NCI-H2029 treated with DMSO at 0.1 percent for 48 hours (cell line): ENCODE results near the gene ADRM1.

Experiments
- DNase-seq: peaks from one replicate; lab custom pipeline; 2025; lab: John Stamatoyannopoulos, UW

ADRM1 gene

GRCh38 chr20:62323980-62324906 is 21.4 kb downstream of the ADRM1 start:
- DNase-seq, result no peak

DNA sequence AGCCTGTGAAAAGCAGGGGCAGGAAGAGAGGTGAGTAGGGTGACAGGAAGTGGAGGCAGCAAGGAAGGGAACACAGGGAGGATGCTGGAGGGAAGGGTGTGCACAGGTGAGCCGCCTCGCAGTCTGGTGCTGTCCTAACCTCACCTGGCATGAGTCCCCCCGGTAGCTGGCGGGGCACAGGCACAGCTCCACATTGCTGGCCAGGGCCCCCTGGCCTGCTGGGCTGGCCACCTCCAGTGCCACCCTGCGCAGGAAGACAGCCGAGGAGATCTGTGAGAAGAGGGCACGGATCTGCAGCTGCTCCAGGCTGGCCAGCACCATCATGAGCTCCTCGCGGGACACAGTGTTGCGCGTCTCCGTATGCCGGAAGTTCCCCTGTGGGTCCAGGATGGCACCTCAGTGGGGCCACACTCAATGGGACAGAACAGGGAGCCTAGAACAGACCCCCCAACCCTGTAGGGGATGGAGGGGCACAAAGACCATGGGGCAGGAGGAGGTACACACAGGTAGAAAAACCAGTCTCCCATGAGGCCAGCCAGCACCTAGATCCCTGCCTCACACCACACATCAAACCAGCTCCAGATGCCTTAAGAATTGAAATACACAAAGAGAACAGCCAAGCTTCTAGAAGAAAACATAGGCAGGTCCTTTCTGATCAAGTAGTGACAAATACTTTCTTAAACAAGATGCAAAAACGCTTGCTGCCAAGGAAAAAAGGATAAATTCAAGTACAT is 22.5 kb downstream of the ADRM1 start:
- no peak for DNase-seq

DNA sequence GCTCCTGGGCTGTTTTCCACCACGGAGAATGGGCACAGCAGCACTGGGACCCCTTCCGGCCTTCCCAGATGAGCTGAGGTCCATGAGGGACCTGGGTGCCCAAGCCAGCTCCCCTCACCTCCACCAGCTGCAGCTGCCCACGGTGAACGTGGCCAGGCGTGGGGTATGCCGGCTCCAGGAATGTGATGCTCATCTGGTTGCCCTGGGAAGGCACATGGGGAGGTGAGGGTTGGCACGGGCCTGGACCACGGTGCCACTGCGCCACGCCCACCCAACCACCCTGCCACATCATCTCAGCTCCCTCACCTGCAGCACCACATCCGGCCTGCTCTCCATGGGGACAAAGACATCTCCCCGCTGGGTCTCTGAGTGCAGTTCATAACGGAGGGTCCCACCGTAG is 23.8 kb downstream of the ADRM1 start:
- no peak for DNase-seq

- no peak for DNase-seq
Measured at GRCh38 chr20:62326959-62327725, 24.3 kb downstream of the ADRM1 start.

- no peak for DNase-seq
Measured at GRCh38 chr20:62327726-62328495, 25.1 kb downstream of the ADRM1 start.

- no peak for DNase-seq
Measured at GRCh38 chr20:62328684-62329388, 26.0 kb downstream of the ADRM1 start.

DNA sequence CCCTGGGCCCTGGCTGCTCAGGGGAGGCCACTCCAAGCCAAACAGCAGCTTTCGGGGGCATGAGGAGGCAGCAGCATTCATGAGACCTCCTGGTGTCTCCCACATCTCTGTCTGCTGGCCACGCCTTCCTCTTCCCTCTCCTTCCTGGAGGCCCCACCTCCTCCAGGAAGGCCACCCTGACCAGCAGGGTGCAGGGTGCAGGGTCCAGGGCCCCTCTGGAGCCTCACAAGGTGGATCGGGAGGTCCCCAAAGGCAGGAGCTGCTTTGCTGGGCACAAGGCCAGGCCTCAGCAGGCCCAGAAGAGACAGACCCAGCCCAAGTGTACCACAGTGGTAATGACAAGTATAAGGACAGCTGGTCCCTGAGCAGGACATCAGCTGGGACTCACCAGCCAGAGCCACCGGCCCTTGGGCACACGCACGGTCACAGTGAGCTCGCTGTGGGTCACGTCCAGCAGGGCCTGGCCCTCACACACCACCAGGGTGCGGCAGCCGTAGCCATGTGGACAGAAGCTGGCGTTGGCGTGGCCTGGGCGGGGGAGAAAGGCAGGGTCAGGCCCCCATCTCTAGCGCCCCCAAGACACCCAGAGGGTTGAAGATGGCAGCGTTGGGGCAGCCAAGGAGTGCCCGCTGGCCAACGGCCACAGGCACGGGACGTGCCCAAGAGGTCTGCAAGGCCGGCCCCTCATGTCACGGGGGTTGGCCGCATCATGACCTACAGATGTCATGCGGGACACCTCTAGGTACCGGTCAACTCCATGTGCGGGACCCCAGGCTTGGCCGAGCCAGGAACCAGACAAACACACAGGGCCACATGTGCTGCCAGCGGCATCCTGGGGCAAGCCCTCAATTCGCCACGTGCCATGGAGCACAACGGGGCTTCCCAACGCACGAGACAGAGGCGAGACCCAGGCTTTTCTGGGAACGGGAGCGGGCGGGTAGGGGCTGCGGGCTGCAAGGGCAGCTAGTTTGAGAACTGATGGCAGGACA is 26.9 kb downstream of the ADRM1 start:
- DNase-seq, result no peak

GRCh38 chr20:62330576-62331317 is 27.9 kb downstream of the ADRM1 start:
- DNase-seq, result no peak

- DNase-seq, result no peak
Measured at GRCh38 chr20:62331347-62331746, 28.6 kb downstream of the ADRM1 start.

DNA sequence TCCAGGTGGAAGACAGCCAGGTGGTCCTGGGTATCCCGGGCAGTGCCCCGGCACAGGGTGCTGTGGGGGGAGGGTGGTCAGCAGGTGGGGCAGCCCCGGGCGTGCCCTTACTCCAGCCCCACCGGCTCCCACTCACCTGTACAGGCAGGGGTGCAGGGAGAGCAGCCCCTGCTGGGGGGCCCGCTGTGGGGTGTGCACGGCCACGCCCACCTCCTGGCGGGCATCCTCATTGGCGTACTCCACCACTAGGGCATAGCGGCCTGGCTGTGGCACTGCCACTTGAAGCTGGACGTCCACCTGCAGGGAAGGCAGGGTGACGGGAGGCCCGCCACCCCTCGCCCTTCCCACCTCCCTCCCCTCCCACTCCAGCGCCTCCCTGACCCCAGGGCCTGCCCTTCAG is 29.6 kb downstream of the ADRM1 start:
- no peak for DNase-seq

DNA sequence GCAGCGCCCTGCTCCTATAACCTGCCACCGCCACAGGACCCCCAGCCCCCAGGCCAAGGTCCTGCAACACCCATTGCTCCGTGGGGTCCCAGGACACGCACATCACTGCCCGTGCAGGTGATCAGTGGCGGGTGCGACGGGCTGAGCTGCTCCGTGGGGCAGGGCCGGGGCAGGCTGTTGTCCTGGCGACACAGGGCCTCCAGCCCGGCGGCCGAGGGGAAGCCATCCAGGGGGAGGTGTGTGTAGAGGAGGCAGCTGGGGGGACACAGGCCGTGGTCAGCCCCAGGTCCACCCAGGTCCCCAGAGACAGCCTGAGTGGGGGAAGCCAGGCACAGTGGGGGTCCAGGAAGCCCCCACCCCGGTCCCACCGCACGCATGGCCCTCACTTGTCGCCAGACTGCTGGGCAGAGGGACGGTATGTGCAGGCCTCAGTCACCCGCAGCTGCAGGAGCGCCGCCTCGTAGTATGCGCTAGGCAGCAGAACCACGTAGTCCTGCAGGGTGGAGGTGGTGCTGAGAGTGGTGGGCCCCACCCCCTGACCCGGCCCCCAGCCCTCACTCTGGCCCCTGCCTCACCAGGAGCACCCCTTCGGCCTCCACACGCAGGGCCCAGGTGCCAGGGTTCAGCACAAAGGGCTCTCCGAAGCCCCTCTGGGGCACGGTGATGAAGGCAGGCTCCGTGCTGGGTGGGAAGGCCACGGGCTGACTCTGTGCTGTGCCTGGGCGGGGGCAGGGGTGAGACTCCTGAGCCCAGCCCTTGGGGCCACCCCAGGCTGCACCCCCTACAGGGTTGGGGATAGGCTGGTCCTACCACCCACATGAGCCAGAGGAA is 30.4 kb downstream of the ADRM1 start:
- no peak for DNase-seq

- DNase-seq, result no peak
Measured at GRCh38 chr20:62333820-62334595, 31.2 kb downstream of the ADRM1 start.

DNA sequence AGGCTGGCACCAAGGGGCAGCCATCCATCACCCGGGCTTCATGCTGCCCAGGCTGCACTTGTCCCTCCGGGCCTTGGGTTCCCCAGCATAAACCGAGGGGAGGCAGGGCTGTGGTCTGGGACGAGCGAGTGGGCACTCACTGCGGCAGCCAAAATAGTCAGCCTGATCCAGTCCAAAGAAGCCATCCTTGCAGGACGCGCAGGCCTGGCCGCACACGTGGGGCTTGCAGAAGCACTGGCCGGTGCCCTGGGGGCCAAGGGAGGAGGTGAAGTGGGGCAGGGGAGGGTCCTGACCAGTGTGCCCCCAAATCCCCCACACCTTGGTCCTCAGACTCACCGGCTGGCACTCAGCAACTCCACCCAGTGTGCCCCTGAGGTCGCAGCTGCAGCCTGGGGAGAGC is 32.1 kb downstream of the ADRM1 start:
- no peak for DNase-seq

- no peak for DNase-seq
Measured at GRCh38 chr20:62335532-62335931, 32.7 kb downstream of the ADRM1 start.

DNA sequence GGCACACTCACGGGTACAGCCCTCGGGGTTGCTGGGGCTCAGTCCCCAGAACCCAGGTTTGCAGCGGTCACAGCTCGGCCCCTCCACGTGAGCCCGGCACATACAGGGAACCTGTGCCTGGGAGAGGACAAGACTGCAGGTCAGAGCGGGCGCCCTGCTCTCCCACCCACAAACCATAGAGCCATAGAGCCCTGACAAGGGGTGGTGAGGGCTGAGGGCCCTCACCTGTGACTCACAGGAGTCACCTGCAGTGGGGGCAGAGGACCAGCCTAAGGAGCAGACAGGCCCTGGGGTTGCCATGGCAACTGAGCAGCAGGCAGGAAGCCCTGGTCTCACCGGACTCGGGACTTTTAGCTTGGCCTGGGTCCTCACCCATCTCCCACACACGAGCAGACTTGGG is 33.5 kb downstream of the ADRM1 start:
- DNase-seq, result no peak

- no peak for DNase-seq
Measured at GRCh38 chr20:62336775-62337557, 34.2 kb downstream of the ADRM1 start.
